Raji (cell line): Measurements from ENCODE around the gene TMEM181.

Experiments used
- POLR2A ChIP-seq: IDR thresholded peaks from 2 replicates; pipeline ENCODE4 v1.6.1; 2011; ENCODE audit warnings: low read depth, low read length, control low read depth; ENCODE audit not compliant: insufficient read depth

The TMEM181 gene

DNA sequence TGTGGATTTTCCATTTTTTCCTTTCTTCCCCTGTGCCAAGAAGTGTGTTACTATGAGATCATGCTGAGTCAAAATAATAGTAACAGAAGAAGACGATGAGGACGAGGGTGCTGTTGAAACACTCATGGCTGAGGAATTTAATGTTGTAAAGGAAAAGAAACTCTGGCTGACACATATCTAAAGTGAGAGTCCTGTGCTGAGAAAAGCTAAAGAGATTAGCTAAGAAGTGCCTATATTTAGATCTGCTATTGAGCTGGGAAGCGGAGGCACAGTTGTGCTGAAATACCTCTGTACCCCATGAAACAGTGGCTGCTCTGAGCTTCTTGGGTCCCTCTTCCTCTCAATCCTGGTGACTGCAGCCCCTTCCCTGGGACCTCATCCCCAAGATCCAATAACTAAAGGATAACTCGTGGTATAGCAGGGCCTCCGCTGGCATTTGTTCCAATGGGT is 88.8 kb downstream of the TMEM181 start:
- no peak for TF ChIP-seq POLR2A

DNA sequence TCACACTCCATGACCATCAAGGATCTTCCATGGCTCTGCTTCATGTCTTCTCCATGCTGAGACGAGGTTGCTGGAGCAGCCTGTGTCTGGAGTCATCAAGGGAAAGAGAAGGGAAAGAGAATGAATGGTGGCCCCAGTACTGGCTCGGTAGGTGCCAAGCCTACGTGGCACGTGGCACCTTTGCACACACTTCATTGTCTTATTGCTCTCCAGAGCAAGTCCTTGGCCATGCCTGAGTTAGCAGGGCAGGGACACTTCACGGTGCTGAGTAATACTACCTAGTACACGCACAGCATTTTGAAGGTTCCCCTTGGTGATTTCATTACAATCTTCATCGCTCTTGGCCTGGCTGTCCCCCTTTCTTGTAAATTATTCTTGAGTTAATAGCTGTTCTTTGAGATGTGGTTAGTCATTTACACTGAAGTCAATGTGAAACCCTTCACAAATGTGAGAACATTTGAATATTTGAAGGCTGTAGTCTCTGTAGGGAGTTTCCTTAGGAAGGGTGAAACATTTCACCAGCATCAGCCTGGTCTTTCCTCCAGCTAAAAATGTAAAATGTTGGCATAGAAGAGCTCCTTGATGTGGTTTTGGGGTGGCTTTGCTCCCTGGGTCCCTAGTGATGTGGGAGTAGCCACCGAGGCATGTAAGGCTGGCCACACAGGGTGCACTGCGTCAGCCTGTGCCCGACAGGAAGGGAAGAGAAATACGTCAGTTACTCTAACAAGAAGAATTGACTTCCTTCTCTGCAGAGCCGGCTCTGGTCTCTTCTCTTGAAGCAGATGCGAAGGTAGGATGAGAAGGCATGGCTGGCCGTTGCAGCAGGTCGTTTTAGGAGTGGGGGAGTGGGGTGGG is 89.6 kb downstream of the TMEM181 start, which contains the start of gene SYTL3:
SYTL3 (plus strand) TSS at position 766 of the 855 bp plus-strand sequence. CDS start 13,215 bp downstream, outside the sequence.
- no peak for TF ChIP-seq POLR2A

GRCh38 chr6:158653577-158654354 is 93.9 kb downstream of the TMEM181 start:
- no peak for TF ChIP-seq POLR2A

- TF ChIP-seq POLR2A = no peak
Measured at GRCh38 chr6:158654498-158654897, 94.6 kb downstream of the TMEM181 start.

DNA sequence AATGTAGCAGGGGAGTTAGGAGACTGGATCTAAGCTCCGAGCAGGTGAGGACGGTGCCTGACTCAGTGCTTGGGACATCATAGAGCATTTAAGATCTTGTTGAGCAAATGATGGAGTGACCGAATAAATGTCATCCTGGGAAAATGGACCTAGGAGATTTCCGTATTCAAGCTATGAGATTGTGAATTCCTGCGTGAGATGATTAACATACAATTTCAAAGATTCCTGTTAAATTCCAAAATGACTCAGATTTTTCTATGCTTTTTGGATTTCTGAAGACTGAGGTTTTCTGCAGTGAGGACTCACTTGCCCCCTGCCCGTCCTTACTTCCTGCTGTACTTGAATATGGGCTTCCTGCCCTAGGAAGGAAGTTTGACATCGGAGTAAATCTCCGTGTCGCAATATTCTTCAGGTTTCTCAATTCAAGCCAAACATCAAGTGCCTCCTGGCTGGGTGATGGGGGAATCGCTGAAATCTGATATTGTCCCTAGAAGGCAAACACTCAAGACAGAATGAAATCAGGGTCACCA is 95.1 kb downstream of the TMEM181 start:
- TF ChIP-seq POLR2A = no peak

- TF ChIP-seq POLR2A = no peak
Measured at GRCh38 chr6:158655569-158656450, 95.9 kb downstream of the TMEM181 start.

GRCh38 chr6:158660333-158660754 is 100.5 kb downstream of the TMEM181 start:
- TF ChIP-seq POLR2A = no peak

GRCh38 chr6:158661156-158661685 is 101.3 kb downstream of the TMEM181 start:
- TF ChIP-seq POLR2A = no peak

GRCh38 chr6:158662607-158662953 is 102.7 kb downstream of the TMEM181 start:
- no peak for TF ChIP-seq POLR2A

- TF ChIP-seq POLR2A = no peak
Measured at GRCh38 chr6:158662954-158663624, 103.2 kb downstream of the TMEM181 start.

- no peak for TF ChIP-seq POLR2A
Measured at GRCh38 chr6:158663625-158664165, 103.8 kb downstream of the TMEM181 start.

DNA sequence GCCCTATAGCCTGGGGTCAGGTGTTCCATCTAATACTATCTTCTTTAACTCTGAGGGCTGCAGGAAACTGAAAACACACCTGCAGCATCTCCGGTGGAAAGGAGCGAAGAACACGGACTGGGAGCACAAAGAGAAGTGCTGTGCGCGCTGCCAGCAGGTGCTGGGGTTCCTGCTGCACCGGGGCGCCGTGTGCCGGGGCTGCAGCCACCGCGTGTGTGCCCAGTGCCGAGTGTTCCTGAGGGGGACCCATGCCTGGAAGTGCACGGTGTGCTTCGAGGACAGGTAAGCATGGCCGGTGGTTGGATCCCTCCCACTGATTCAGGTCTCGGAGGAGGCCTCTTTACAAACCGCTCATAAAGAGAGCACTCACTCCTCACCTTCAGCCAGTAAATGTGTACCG is 105.4 kb downstream of the TMEM181 start:
- no peak for TF ChIP-seq POLR2A

DNA sequence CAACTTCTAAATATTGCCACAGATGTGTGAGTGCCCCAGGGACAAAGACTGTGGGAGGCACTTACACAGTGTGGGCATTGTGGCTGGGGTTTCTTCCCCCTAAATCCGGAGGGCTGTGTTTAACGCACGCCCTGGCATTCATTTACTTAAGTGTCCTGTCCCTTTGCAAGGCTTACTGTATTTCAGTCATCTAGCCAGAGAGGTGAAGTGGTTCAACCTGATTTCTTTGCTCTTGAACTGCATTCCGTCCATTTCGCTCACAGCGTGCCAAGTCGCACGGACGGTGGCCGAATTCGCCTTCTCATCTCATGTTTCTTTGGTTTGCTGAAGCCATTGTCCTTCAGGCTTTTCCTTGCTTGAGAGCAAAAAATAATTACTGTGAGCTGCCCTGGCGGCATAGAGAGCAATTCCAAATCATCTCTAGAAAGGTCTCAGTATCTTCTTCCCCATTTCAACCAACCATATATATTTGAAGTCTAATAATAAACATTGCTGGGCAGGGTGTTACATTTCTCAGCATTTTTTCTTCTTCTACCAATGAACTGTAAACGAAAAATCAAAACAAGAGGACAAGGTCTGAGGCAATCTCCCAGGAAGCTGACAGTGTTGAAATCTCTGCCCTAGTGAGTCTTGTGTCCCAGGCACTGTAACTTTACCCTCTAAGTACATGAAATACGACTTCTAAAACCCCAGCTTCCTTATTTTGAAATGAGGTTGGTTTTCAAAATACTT is 106.9 kb downstream of the TMEM181 start:
- TF ChIP-seq POLR2A = no peak

DNA sequence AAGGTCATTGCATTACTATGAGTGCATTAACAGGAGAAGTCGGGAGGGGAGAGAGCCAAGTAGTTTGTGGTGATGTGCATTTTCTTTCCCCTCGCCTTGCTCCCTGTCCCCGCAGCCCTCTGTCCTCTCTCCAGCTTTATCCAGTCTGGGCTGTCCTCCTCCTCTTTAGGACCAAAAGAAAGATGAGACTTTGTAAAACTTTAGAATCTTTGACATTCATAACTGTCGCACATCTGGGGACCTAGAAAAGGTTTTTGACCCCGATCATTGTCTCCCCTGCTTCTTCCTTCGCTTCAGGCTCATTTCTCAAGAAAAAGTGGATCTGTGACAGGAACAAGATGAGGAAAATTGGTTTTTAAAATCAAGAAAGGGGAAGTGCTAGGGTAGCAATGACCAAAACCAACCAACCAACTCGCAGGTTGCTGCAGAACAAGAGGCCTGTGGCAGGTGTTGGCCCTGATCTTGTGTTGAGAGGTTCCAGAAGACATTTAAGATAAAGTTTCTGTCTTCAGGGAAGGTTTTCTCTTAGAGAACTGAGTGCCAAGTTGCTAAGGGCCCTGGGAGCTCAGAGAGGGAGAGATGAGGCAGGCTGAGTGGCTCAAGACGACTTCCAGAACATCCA is 107.6 kb downstream of the TMEM181 start:
- TF ChIP-seq POLR2A = no peak
